ENCODE data around the gene VAT1L.

Gene VAT1L

DNA sequence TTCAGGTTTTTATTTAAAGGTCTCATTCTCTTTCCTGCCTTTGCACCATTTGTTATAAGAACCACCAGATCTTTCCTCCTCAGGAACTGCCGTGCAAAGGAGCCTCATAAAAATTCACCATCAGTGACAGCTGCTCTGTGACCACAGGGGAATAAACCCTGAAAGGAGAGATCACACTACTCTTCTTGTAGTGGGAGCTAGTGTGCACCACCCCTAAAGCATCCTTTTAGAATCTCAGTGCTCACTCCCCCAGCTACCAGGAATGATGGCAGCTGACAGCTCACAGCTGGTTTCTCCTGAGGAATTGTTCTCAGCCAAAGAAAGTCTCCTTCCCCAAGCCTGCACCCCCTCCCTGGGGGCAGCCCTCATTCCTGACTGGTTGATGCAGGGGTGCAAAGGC lies 18.7 kb downstream of the VAT1L start:
- Mint-ChIP-seq H3K27me3 (ENCODE audit: low read depth) (peaks cover 7% of the 10 kb centered on the region), H3K9me3 (peaks cover 12% of the 10 kb centered on the region), H3K4me3 (no peak overlapping the region), H3K36me3 (ENCODE audit: low read depth) (no peaks in the 10 kb centered on the region), H3K27ac (peak overlapping the region in 2 of 3 experiments; percentile 23 to 37), H3K4me1 (peaks cover 4% of the 10 kb centered on the region)
- TF ChIP-seq, protein P1, sequence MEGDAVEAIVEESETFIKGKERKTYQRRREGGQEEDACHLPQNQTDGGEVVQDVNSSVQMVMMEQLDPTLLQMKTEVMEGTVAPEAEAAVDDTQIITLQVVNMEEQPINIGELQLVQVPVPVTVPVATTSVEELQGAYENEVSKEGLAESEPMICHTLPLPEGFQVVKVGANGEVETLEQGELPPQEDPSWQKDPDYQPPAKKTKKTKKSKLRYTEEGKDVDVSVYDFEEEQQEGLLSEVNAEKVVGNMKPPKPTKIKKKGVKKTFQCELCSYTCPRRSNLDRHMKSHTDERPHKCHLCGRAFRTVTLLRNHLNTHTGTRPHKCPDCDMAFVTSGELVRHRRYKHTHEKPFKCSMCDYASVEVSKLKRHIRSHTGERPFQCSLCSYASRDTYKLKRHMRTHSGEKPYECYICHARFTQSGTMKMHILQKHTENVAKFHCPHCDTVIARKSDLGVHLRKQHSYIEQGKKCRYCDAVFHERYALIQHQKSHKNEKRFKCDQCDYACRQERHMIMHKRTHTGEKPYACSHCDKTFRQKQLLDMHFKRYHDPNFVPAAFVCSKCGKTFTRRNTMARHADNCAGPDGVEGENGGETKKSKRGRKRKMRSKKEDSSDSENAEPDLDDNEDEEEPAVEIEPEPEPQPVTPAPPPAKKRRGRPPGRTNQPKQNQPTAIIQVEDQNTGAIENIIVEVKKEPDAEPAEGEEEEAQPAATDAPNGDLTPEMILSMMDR (IDR thresholded peaks at IDR 0.05; ENCODE audit: unreplicated experiment in 3 of 3): no peak

- Mint-ChIP-seq H3K36me3 (ENCODE audit: low read depth) (no peaks in the 10 kb centered on the region), H3K4me1 (peaks cover 14% of the 10 kb centered on the region), H3K4me3 (no peak overlapping the region), H3K9me3 (peaks cover 8% of the 10 kb centered on the region), H3K27ac (no peak overlapping the region), H3K27me3 (ENCODE audit: low read depth) (peaks cover under 1% of the 10 kb centered on the region)
- TF ChIP-seq, protein P1 (IDR thresholded peaks at IDR 0.05; ENCODE audit: unreplicated experiment in 3 of 3): no peak
Measured at GRCh38 chr16:77812856-77813500, 24.6 kb downstream of the VAT1L start.

DNA sequence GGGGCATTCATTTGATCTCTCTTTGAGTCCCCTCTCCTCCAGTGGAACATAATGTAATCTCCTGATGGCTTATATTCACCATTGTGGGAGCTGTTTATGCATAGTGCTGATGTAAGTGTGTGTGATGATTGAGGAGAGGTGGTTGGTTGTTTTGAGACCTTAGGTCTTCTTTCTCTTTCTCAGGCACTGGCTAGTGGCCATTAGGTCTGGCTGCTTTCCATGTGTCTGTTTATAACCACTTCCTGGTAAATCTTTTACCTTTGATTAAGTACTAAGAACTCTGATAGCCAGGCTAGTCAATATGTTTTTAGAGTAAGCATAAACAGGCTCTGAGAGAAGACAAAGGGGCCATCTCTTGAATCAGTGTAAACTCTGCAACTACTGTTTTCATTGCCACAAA lies 27.9 kb downstream of the VAT1L start:
- no peaks in the 10 kb centered on the region for H3K9me3 Mint-ChIP-seq
- peak overlapping the region in 1 of 3 experiments; percentile 37 for H3K27ac Mint-ChIP-seq
- H3K4me3 Mint-ChIP-seq: no peak overlapping the region

GRCh38 chr16:77820340-77820739 lies 32.0 kb downstream of the VAT1L start:
- Mint-ChIP-seq H3K27ac (no peak overlapping the region), H3K27me3 (ENCODE audit: low read depth) (peaks cover 24% of the 10 kb centered on the region), H3K4me1 (peaks cover 24% of the 10 kb centered on the region), H3K4me3 (no peak overlapping the region), H3K36me3 (ENCODE audit: low read depth) (no peaks in the 10 kb centered on the region), H3K9me3 (no peaks in the 10 kb centered on the region)
- TF ChIP-seq, protein P1 (IDR thresholded peaks at IDR 0.05; ENCODE audit: unreplicated experiment in 3 of 3): no peak

More for the DNA sequence above, 27.9 kb downstream of the VAT1L start:
- Mint-ChIP-seq H3K4me1 (peaks cover 14% of the 10 kb centered on the region), H3K36me3 (ENCODE audit: low read depth) (no peaks in the 10 kb centered on the region), H3K27me3 (ENCODE audit: low read depth) (peaks cover 9% of the 10 kb centered on the region)
- TF ChIP-seq, protein P1 (IDR thresholded peaks at IDR 0.05; ENCODE audit: unreplicated experiment in 3 of 3): no peak

GRCh38 chr16:77822661-77823060 lies 34.3 kb downstream of the VAT1L start:
- H3K9me3 Mint-ChIP-seq: no peaks in the 10 kb centered on the region
- TF ChIP-seq, protein P1 (IDR thresholded peaks at IDR 0.05; ENCODE audit: unreplicated experiment in 3 of 3): no peak
- no peaks in the 10 kb centered on the region for H3K36me3 Mint-ChIP-seq (ENCODE audit: low read depth)
- peaks cover 25% of the 10 kb centered on the region for H3K27me3 Mint-ChIP-seq (ENCODE audit: low read depth)
- H3K4me3 Mint-ChIP-seq: no peak overlapping the region
- peaks cover 13% of the 10 kb centered on the region for H3K4me1 Mint-ChIP-seq
- peak overlapping the region in 1 of 3 experiments; percentile 71 for H3K27ac Mint-ChIP-seq

DNA sequence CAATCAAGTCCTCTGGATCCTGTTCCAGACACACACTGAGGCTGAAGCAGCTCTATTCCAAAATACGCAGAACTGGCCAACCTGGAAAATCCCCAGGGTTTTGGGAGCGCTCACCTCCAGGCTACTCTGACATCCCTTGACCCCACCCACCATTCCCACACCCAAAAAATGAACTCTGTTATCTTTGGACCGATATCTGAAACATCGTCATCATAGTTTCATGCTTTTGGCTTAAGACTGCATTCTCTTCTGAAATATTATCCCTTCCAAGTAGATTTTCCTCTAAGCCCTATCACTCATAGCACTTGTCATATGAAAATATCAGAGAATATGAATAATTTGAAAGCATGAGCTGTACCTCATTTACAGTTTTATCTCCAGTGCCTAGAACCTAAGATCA lies 34.7 kb downstream of the VAT1L start:
- peak overlapping the region in 1 of 3 experiments; percentile 71 for H3K27ac Mint-ChIP-seq
- no peaks in the 10 kb centered on the region for H3K9me3 Mint-ChIP-seq
- peaks cover 24% of the 10 kb centered on the region for H3K27me3 Mint-ChIP-seq (ENCODE audit: low read depth)
- H3K4me3 Mint-ChIP-seq: no peak overlapping the region
- no peaks in the 10 kb centered on the region for H3K36me3 Mint-ChIP-seq (ENCODE audit: low read depth)
- peaks cover 16% of the 10 kb centered on the region for H3K4me1 Mint-ChIP-seq
- TF ChIP-seq, protein P1 (IDR thresholded peaks at IDR 0.05; ENCODE audit: unreplicated experiment in 3 of 3): no peak

All from nephron (organoid).